WTC11 (cell line): Measurements from ENCODE around the gene USP15. TPM values are rescaled to one million over a fixed set of nuclear protein-coding genes. Genes with fewer than 3 reads are reported as not detected.

ENCODE experiments used
- ATAC-seq: fragments of 200-7000 bp; cut with Tn5 transposase; 2 replicates; pipeline ENCODE4 v1.10.0; 2021; ENCODE audit warnings: mild to moderate bottlenecking, moderate library complexity
- CTCF ChIA-PET: fragments of 300-600 bp; sonication (Branson Sonifier 250); formaldehyde crosslinking; loops from one replicate; lab custom pipeline; 2021; ENCODE audit warnings: antibody characterized with exemption; lab: Charles Lee
- POLR2A ChIA-PET: fragments of 350-600 bp; sonication (Branson Sonifier 250); formaldehyde crosslinking; loops from one replicate; lab custom pipeline; 2021; ENCODE audit warnings: antibody characterized with exemption; lab: Charles Lee
- DNase-seq: peaks from one replicate; pipeline ENCODE4 v3.0.0; 2021; ENCODE audit warnings: low spot score
- H3K27ac Mint-ChIP-seq: 2 replicates; pipeline ENCODE4 v1.8.0; 2021; ENCODE audit warnings: mixed read lengths
- H3K27me3 Mint-ChIP-seq: 2 replicates; pipeline ENCODE4 v1.8.0; 2021; ENCODE audit warnings: low read depth, mild to moderate bottlenecking, moderate library complexity, mixed read lengths
- H3K36me3 Mint-ChIP-seq: 2 replicates; pipeline ENCODE4 v1.8.0; 2021; ENCODE audit warnings: mixed read lengths
- H3K4me1 Mint-ChIP-seq: 2 replicates; pipeline ENCODE4 v1.8.0; 2022; ENCODE audit warnings: mixed read lengths
- H3K4me3 Mint-ChIP-seq: 2 replicates; pipeline ENCODE4 v1.8.0; 2021; ENCODE audit warnings: mild to moderate bottlenecking, moderate library complexity, mixed read lengths
- H3K9me3 Mint-ChIP-seq: 2 replicates; pipeline ENCODE4 v1.8.0; 2021; ENCODE audit warnings: mixed read lengths
- AR ChIP-seq: fragments of 250-450 bp; sonication (Bioruptor Pico); IDR thresholded peaks from 2 replicates; pipeline ENCODE4 v1.9.0; 2021; ENCODE audit warnings: mild to moderate bottlenecking
- ATF1 ChIP-seq: sonication (generic); formaldehyde crosslinking; IDR thresholded peaks from 2 replicates; pipeline ENCODE4 v1.8.1; 2023; ENCODE audit warnings: mild to moderate bottlenecking, moderate library complexity, missing genetic modification reagents
- CREM ChIP-seq: sonication (generic); formaldehyde crosslinking; IDR thresholded peaks from 2 replicates; pipeline ENCODE4 v1.8.1; 2022; ENCODE audit warnings: mild to moderate bottlenecking, missing genetic modification reagents, moderate library complexity
- CTCF ChIP-seq: fragments of 200-600 bp; IDR thresholded peaks from 2 replicates; pipeline ENCODE4 v1.8.0; 2022; ENCODE audit warnings: antibody characterized with exemption
- E2F1 ChIP-seq: sonication (generic); formaldehyde crosslinking; IDR thresholded peaks from 2 replicates; pipeline ENCODE4 v1.8.0; 2022; ENCODE audit warnings: mild to moderate bottlenecking, missing genetic modification reagents
- E2F4 ChIP-seq: sonication (generic); formaldehyde crosslinking; IDR thresholded peaks from 2 replicates; pipeline ENCODE4 v1.8.1; 2022; ENCODE audit warnings: low read depth, mild to moderate bottlenecking, moderate library complexity, missing genetic modification reagents, borderline replicate concordance
- FOXJ3 ChIP-seq: sonication (generic); formaldehyde crosslinking; IDR thresholded peaks from 2 replicates; pipeline ENCODE4 v1.9.0; 2021; ENCODE audit warnings: missing genetic modification reagents, mild to moderate bottlenecking, borderline replicate concordance
- HMGA2 ChIP-seq: fragments of 250-450 bp; sonication (Bioruptor Pico); IDR thresholded peaks from 2 replicates; pipeline ENCODE4 v1.4.0; 2021; ENCODE audit warnings: mild to moderate bottlenecking, moderate library complexity
- IRF2 ChIP-seq: sonication (generic); formaldehyde crosslinking; IDR thresholded peaks from 2 replicates; pipeline ENCODE4 v1.8.0; 2022; ENCODE audit warnings: low read depth, missing genetic modification reagents, borderline replicate concordance
- KAT7 ChIP-seq: sonication (generic); formaldehyde crosslinking; IDR thresholded peaks from 2 replicates; pipeline ENCODE4 v1.8.1; 2023; ENCODE audit warnings: missing genetic modification reagents, mild to moderate bottlenecking, borderline replicate concordance
- NFE2L1 ChIP-seq: sonication (generic); formaldehyde crosslinking; IDR thresholded peaks from 2 replicates; pipeline ENCODE4 v1.8.1; 2023; ENCODE audit warnings: missing genetic modification reagents
- TEAD4 ChIP-seq: sonication (generic); formaldehyde crosslinking; IDR thresholded peaks from 2 replicates; pipeline ENCODE4 v1.8.0; 2022; ENCODE audit warnings: mild to moderate bottlenecking, missing genetic modification reagents
- ZNF219 ChIP-seq: sonication (generic); formaldehyde crosslinking; IDR thresholded peaks from 2 replicates; pipeline ENCODE4 v1.8.0; 2023; ENCODE audit warnings: missing genetic modification reagents, mild to moderate bottlenecking, borderline replicate concordance
- ZNF317 ChIP-seq: sonication (generic); formaldehyde crosslinking; IDR thresholded peaks from 2 replicates; pipeline ENCODE4 v1.8.1; 2023; ENCODE audit warnings: low read depth, mild to moderate bottlenecking, moderate library complexity, missing genetic modification reagents, borderline replicate concordance
- ZNF512 ChIP-seq: sonication (generic); formaldehyde crosslinking; IDR thresholded peaks from 2 replicates; pipeline ENCODE4 v1.8.1; 2022; ENCODE audit warnings: missing genetic modification reagents, borderline replicate concordance
- ZNF532 ChIP-seq: fragments of 250-450 bp; sonication (Bioruptor Pico); IDR thresholded peaks from 2 replicates; pipeline ENCODE4 v1.9.0; 2021; ENCODE audit warnings: mild to moderate bottlenecking, borderline replicate concordance
- total RNA-seq: library from RNA; stranded (reverse); gene quantifications from 3 replicates; pipeline ENCODE4 v1.2.3, GENCODE V29; 2021

USP15 gene
- total RNA-seq, 1 experiment from 2014 or later = 37.2 TPM

- no peak for TF ChIP-seq AR (CRISPR knock-in tag)
- no peak for TF ChIP-seq ZNF219 (CRISPR knock-in tag)
- TF ChIP-seq E2F1 = no peak
- TF ChIP-seq IRF2 = no peak
- TF ChIP-seq TEAD4 = no peak
- TF ChIP-seq FOXJ3 (CRISPR knock-in tag) = no peak
- no peak for TF ChIP-seq ZNF532 (CRISPR knock-in tag)
- TF ChIP-seq NFE2L1 = no peak
These were observed 3.7 kb upstream of the USP15 start (continued) for GRCh38 chr12:62256408-62257096.

GRCh38 chr12:62258231-62258630 lies 2.0 kb upstream of the USP15 start:
- H3K9me3 Mint-ChIP-seq = no peaks in the 10 kb centered on the region
- H3K27ac Mint-ChIP-seq = no peak overlapping the region
- no peak for DNase-seq
- TF ChIP-seq ZNF512 (CRISPR knock-in tag) (no peak), KAT7 (CRISPR knock-in tag) (no peak), E2F1 (no peak), CREM (CRISPR knock-in tag) (no peak), ATF1 (CRISPR knock-in tag) (no peak), E2F4 (CRISPR knock-in tag) (no peak), CTCF (no peak), ZNF219 (CRISPR knock-in tag) (no peak), ZNF317 (CRISPR knock-in tag) (no peak), HMGA2 (CRISPR knock-in tag) (no peak)
- peaks cover 11% of the 10 kb centered on the region for H3K4me1 Mint-ChIP-seq
- ChIA-PET CTCF (no interaction called here), POLR2A (no interaction called here)
- no peak overlapping the region for H3K4me3 Mint-ChIP-seq
- no peak for ATAC-seq
- H3K36me3 Mint-ChIP-seq = no peaks in the 10 kb centered on the region
- no peaks in the 10 kb centered on the region for H3K27me3 Mint-ChIP-seq
